ENCODE results near the gene SFTPA1. TPM values are rescaled to one million over a fixed set of nuclear protein-coding genes. Genes with fewer than 3 reads are reported as not detected.
"Not testable (repeated sequence)": the region's sequence is repeated elsewhere in the genome, so short reads cannot be mapped to it uniquely, and the experiment has no call there.

The SFTPA1 gene
- total and polyA plus RNA-seq, 2 donors (not counting 1 experiment from before 2014, with no cell fraction given): not detected

DNA sequence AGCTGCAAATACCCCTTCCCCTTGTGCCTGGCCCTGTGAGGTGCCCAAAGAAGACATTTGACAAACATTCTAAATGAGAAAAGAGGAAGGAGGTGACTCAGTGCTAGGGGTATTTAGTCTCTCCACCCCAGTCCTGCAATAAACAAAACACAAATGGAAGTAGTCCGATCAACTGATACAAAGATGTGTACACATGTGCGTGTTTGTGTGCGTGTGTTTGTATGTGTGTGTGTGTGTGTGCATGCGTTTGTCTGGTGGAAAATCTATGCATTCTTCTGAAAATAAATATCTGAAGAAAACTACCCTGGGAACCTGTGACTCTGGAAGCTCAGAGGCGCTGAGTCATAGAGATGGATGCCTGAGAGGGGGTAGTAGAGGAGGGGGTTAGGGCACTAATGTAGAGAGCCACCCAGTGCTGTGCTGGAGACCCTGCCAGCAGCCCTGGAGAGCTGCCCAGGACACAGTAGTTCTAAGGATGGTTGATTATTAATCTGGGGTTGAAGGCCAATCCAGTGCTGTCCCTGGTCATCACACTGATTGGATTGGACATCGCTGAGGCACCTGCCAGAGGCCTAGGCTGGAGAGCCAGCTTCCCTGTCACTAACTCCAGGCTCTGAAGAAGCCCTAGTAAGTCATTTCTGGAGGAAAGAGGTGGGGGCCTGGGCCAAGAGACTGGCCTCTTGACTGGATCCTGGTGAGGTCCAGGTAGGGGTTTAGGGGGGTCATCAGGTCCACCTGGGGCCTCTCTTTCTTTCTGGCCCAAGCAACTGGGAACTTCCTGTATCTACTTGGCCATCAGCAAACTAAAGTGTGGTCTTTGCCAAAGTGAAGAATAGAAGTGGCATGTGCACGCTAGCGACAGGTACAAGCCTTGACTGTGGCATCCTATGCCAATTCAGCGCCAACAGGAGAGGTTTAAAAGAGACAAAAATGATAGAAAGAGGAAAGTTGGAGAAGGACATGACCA lies 18.5 kb downstream of the SFTPA1 start:
- H2AFZ ChIP-seq (ENCODE audit: insufficient read depth, low read depth, low read length, poor library complexity, severe bottlenecking): no peak overlapping the region
- H4K20me1 ChIP-seq (ENCODE audit: control insufficient read depth, insufficient read depth, low read length, poor library complexity, severe bottlenecking): no peaks in the 10 kb centered on the region
- H3K36me3 ChIP-seq (replicated peaks in 1 of 2; ENCODE audit: control extremely low read depth in 1 of 2, control insufficient read depth in 1 of 2, extremely low read depth in 1 of 2, insufficient read depth in 2 of 2, low read length in 1 of 2): no peaks in the 10 kb centered on the region
- no peak overlapping the region for H3K27ac ChIP-seq (ENCODE audit: low read length in 2 of 2)
- DNase-seq (no peak), ATAC-seq (ENCODE audit: low read depth) (no peak)
- no peak overlapping the region for H3K4me2 ChIP-seq (replicated peaks; ENCODE audit: low read depth, low read length, poor library complexity, severe bottlenecking)
- no peak overlapping the region for H3K27ac Mint-ChIP-seq
- no peak overlapping the region for H3K9ac ChIP-seq (ENCODE audit: low read length)
- H3K4me3 Mint-ChIP-seq: no peak overlapping the region
- intact Hi-C loops (cut with micrococcal nuclease): no loop called here
- H3K27me3 ChIP-seq (replicated peaks in 1 of 4; ENCODE audit: control extremely low read depth in 1 of 4, control insufficient read depth in 3 of 4, insufficient read depth in 4 of 4, low read length in 3 of 4): peaks cover 0 to 3% (median 0%) of the 10 kb centered on the region in 4 experiments
- peaks cover 16% of the 10 kb centered on the region for H3K27me3 Mint-ChIP-seq
- 97% methylated on average over 6 of the region's 9 CpGs for WGBS (ENCODE audit: insufficient coverage)
- H3K4me3 ChIP-seq (ENCODE audit: control extremely low read depth in 1 of 5, extremely low read depth in 1 of 5, insufficient read depth in 1 of 5, low read depth in 2 of 5, low read length in 4 of 5): no peak overlapping the region
- H3K79me2 ChIP-seq (ENCODE audit: control insufficient read depth, insufficient read depth, low read length): no peaks in the 10 kb centered on the region
- H3K9me3 Mint-ChIP-seq (ENCODE audit: insufficient read depth): no peaks in the 10 kb centered on the region
- peaks cover 0 to 6% (median 3%) of the 10 kb centered on the region in 3 donors for H3K9me3 ChIP-seq (ENCODE audit: control extremely low read depth in 1 of 3, control insufficient read depth in 2 of 3, insufficient read depth in 1 of 3, low read length in 2 of 3)
- no peaks in the 10 kb centered on the region for H3K4me1 Mint-ChIP-seq
- ChIA-PET CTCF (no interaction called here), POLR2A (no interaction called here)
- TF ChIP-seq EZH2 (IDR thresholded peaks at IDR 0.05; ENCODE audit: borderline replicate concordance, insufficient read depth, low read depth, low read length, poor library complexity, severe bottlenecking): no peak
- TF ChIP-seq, protein P1, sequence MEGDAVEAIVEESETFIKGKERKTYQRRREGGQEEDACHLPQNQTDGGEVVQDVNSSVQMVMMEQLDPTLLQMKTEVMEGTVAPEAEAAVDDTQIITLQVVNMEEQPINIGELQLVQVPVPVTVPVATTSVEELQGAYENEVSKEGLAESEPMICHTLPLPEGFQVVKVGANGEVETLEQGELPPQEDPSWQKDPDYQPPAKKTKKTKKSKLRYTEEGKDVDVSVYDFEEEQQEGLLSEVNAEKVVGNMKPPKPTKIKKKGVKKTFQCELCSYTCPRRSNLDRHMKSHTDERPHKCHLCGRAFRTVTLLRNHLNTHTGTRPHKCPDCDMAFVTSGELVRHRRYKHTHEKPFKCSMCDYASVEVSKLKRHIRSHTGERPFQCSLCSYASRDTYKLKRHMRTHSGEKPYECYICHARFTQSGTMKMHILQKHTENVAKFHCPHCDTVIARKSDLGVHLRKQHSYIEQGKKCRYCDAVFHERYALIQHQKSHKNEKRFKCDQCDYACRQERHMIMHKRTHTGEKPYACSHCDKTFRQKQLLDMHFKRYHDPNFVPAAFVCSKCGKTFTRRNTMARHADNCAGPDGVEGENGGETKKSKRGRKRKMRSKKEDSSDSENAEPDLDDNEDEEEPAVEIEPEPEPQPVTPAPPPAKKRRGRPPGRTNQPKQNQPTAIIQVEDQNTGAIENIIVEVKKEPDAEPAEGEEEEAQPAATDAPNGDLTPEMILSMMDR (IDR thresholded peaks at IDR 0.05): no peak
- no peaks in the 10 kb centered on the region for H3K4me1 ChIP-seq (ENCODE audit: control insufficient read depth in 2 of 2, insufficient read depth in 2 of 2, low read length in 2 of 2)

DNA sequence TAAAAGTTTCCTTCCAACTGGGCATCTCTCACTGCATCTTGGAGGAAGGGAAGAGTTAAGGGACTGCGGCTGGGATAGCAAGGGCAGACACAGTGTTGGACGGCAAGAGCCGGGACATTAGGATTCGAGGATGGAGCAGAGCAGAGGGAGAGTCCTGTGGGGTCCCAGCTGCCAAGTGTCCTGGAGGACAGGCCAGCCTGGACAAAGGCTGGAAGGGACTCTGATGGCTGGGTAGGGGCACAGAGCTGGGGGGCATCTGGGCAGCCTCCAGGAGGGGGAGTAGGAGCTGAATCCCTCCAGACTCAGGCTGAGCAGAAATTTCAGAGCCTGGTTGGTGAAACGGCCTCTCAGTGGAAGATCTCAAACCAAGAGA lies 19.2 kb downstream of the SFTPA1 start:
- ChIA-PET POLR2A (no interaction called here), CTCF (no interaction called here)
- TF ChIP-seq, protein P1 (IDR thresholded peaks at IDR 0.05): no peak
- TF ChIP-seq EZH2 (IDR thresholded peaks at IDR 0.05; ENCODE audit: borderline replicate concordance, insufficient read depth, low read depth, low read length, poor library complexity, severe bottlenecking): no peak
- Histone ChIP-seq H3K79me2 (ENCODE audit: control insufficient read depth, insufficient read depth, low read length) (no peaks in the 10 kb centered on the region), H2AFZ (ENCODE audit: insufficient read depth, low read depth, low read length, poor library complexity, severe bottlenecking) (no peak overlapping the region), H3K27ac (ENCODE audit: low read length in 2 of 2) (no peak overlapping the region), H3K4me2 (replicated peaks; ENCODE audit: low read depth, low read length, poor library complexity, severe bottlenecking) (no peak overlapping the region), H4K20me1 (ENCODE audit: control insufficient read depth, insufficient read depth, low read length, poor library complexity, severe bottlenecking) (no peaks in the 10 kb centered on the region), H3K9ac (ENCODE audit: low read length) (no peak overlapping the region), H3K4me3 (ENCODE audit: control extremely low read depth in 1 of 5, extremely low read depth in 1 of 5, insufficient read depth in 1 of 5, low read depth in 2 of 5, low read length in 4 of 5) (no peak overlapping the region), H3K36me3 (replicated peaks in 1 of 2; ENCODE audit: control extremely low read depth in 1 of 2, control insufficient read depth in 1 of 2, extremely low read depth in 1 of 2, insufficient read depth in 2 of 2, low read length in 1 of 2) (no peaks in the 10 kb centered on the region), H3K4me1 (ENCODE audit: control insufficient read depth in 2 of 2, insufficient read depth in 2 of 2, low read length in 2 of 2) (no peaks in the 10 kb centered on the region), H3K27me3 (replicated peaks in 1 of 4; ENCODE audit: control extremely low read depth in 1 of 4, control insufficient read depth in 3 of 4, insufficient read depth in 4 of 4, low read length in 3 of 4) (peaks cover 0 to 3% (median 0%) of the 10 kb centered on the region in 4 experiments), H3K9me3 (ENCODE audit: control extremely low read depth in 1 of 3, control insufficient read depth in 2 of 3, insufficient read depth in 1 of 3, low read length in 2 of 3) (peaks cover 0 to 6% (median 3%) of the 10 kb centered on the region in 3 donors)
- ATAC-seq (ENCODE audit: low read depth) (no peak), DNase-seq (no peak)
- 92% methylated on average over 5 of the region's 5 CpGs for WGBS (ENCODE audit: insufficient coverage)
- no peaks in the 10 kb centered on the region for H3K4me1 Mint-ChIP-seq
- intact Hi-C loops (cut with micrococcal nuclease): no loop called here
- H3K4me3 Mint-ChIP-seq: no peak overlapping the region
- peaks cover 16% of the 10 kb centered on the region for H3K27me3 Mint-ChIP-seq
- H3K9me3 Mint-ChIP-seq (ENCODE audit: insufficient read depth): no peaks in the 10 kb centered on the region
- H3K27ac Mint-ChIP-seq: no peak overlapping the region

DNA sequence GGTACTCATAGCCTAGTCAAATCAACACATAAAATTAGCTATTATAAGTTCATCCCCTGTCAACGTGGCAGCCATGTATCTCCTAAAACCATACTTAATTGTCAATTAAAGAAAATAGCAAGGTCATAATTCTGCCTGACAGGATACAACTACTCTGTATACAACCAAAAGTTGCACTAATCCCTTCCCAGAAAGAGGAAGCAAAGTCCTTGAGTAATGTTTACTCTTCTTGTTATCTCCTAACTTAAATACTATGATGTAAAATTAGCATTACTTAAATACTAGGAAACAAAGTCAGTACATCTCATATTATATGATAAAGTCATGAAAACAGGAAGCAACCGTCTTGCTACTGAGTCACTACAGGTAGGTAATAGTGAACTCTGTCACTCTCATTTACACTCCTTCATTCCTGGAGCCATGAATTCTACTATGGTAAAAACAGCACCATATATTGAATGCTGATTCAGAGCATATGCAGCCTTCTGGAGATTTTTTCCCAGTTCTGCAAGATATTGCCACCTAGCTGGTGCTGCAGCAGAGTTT lies 26.0 kb downstream of the SFTPA1 start:
- H3K4me3 ChIP-seq (ENCODE audit: control extremely low read depth in 1 of 5, extremely low read depth in 1 of 5, insufficient read depth in 1 of 5, low read depth in 2 of 5, low read length in 4 of 5); H3K36me3 ChIP-seq (replicated peaks in 1 of 2; ENCODE audit: control extremely low read depth in 1 of 2, control insufficient read depth in 1 of 2, extremely low read depth in 1 of 2, insufficient read depth in 2 of 2, low read length in 1 of 2); intact Hi-C loops (cut with micrococcal nuclease); H3K4me1 Mint-ChIP-seq; H3K27me3 ChIP-seq (replicated peaks in 1 of 4; ENCODE audit: control extremely low read depth in 1 of 4, control insufficient read depth in 3 of 4, insufficient read depth in 4 of 4, low read length in 3 of 4); H3K4me3 Mint-ChIP-seq; H3K27me3 Mint-ChIP-seq; H3K9ac ChIP-seq (ENCODE audit: low read length); H3K79me2 ChIP-seq (ENCODE audit: control insufficient read depth, insufficient read depth, low read length); H2AFZ ChIP-seq (ENCODE audit: insufficient read depth, low read depth, low read length, poor library complexity, severe bottlenecking); H3K27ac ChIP-seq (ENCODE audit: low read length in 2 of 2); H3K9me3 ChIP-seq (ENCODE audit: control extremely low read depth in 1 of 3, control insufficient read depth in 2 of 3, insufficient read depth in 1 of 3, low read length in 2 of 3); H3K9me3 Mint-ChIP-seq (ENCODE audit: insufficient read depth); H4K20me1 ChIP-seq (ENCODE audit: control insufficient read depth, insufficient read depth, low read length, poor library complexity, severe bottlenecking); H3K4me1 ChIP-seq (ENCODE audit: control insufficient read depth in 2 of 2, insufficient read depth in 2 of 2, low read length in 2 of 2); DNase-seq; ATAC-seq (ENCODE audit: low read depth); POLR2A ChIA-PET; CTCF ChIA-PET; H3K27ac Mint-ChIP-seq; H3K4me2 ChIP-seq (replicated peaks; ENCODE audit: low read depth, low read length, poor library complexity, severe bottlenecking): not testable (repeated sequence)
- 75% methylated on average over 1 of the region's 2 CpGs for WGBS (ENCODE audit: insufficient coverage)
